ENCODE results near the gene LGALSL.

DNA sequence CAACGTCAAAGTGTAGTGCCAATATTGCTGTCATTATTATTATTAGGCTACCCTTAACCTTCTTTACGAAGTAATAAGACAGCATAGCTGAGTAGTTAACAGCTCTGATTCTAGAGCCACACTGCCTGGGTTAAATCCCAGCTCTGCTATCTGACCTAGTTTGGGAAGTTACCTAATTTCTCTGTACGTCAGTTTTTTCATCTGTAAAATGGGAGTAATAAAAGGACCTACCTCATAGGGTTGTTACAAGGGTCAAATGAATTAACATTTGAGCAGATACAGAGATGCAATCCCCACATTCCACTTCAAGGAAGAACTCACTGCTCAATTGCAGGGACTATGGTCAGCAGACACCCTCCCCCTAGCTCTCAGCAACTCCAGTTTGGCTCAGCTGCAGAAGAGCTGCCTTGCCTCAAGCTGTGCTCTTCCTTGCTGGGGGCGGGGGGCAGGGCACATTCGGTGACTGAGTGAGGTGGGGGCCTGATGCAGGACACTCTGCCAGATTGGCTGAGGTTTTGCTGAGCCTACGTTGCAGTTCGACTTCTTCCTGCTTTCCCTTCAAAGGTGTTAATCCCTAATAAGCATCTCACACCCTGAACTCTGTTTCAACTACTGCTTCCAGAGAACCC, 11.0 kb upstream of the LGALSL start:
- TF ChIP-seq, protein P1, sequence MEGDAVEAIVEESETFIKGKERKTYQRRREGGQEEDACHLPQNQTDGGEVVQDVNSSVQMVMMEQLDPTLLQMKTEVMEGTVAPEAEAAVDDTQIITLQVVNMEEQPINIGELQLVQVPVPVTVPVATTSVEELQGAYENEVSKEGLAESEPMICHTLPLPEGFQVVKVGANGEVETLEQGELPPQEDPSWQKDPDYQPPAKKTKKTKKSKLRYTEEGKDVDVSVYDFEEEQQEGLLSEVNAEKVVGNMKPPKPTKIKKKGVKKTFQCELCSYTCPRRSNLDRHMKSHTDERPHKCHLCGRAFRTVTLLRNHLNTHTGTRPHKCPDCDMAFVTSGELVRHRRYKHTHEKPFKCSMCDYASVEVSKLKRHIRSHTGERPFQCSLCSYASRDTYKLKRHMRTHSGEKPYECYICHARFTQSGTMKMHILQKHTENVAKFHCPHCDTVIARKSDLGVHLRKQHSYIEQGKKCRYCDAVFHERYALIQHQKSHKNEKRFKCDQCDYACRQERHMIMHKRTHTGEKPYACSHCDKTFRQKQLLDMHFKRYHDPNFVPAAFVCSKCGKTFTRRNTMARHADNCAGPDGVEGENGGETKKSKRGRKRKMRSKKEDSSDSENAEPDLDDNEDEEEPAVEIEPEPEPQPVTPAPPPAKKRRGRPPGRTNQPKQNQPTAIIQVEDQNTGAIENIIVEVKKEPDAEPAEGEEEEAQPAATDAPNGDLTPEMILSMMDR (IDR thresholded peaks at IDR 0.05; ENCODE audit: low read length) = no peak
- TF ChIP-seq EZH2 (optimal IDR thresholded peaks at IDR 0.05; ENCODE audit: low read depth, low read length) = no peak
